Body of pancreas (tissue), 4 donors: ENCODE results near the gene SGCD.

Experiments used
- POLR2A ChIP-seq, 3 donors: fragments of 450-650 bp; IDR thresholded peaks; one replicate each; pipeline ENCODE4 v1.6.1; 2016; ENCODE audit warnings: antibody characterized with exemption in 3 of 3, mild to moderate bottlenecking in 2 of 3
- TF ChIP-seq, protein P1 (sequence below), 7 experiments: fragments of 450-650 bp in 4 of 7; fragments of 200-600 bp in 3 of 7; sonication (generic) in 3 of 7; IDR thresholded peaks; one replicate each; pipeline ENCODE4 v1.5.1; 2016 to 2019; ENCODE audit warnings: antibody characterized with exemption in 7 of 7

DNA sequence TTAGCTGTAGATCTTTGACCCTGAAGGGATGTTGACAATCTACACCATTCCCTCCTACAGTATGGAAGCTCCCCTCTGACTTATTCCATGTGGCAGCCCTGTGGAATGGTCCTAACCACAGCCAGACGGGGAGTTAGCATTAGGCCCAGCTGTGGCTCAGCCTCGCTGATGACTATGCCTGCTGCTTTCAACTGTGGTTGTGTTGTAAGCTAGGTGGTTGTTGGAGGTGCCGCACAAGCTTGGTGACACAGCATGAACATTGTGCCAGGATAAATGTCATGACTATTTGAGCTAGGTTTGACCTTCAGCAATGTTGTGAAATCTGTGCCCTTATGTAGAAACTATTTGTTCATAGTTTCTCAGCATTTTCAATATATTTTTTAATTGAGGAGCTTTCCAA, 40.6 kb downstream of the SGCD start:
- TF ChIP-seq, protein P1, sequence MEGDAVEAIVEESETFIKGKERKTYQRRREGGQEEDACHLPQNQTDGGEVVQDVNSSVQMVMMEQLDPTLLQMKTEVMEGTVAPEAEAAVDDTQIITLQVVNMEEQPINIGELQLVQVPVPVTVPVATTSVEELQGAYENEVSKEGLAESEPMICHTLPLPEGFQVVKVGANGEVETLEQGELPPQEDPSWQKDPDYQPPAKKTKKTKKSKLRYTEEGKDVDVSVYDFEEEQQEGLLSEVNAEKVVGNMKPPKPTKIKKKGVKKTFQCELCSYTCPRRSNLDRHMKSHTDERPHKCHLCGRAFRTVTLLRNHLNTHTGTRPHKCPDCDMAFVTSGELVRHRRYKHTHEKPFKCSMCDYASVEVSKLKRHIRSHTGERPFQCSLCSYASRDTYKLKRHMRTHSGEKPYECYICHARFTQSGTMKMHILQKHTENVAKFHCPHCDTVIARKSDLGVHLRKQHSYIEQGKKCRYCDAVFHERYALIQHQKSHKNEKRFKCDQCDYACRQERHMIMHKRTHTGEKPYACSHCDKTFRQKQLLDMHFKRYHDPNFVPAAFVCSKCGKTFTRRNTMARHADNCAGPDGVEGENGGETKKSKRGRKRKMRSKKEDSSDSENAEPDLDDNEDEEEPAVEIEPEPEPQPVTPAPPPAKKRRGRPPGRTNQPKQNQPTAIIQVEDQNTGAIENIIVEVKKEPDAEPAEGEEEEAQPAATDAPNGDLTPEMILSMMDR (IDR thresholded peaks at IDR 0.05) = no peak
- TF ChIP-seq POLR2A (IDR thresholded peaks at IDR 0.05) = no peak
